ENCODE measurements around the gene EOGT.

- TF ChIP-seq CTCF (IDR thresholded peaks at IDR 0.05) (no peak), POLR2A (IDR thresholded peaks at IDR 0.05) (no peak)
Measured at GRCh38 chr3:69005791-69006482, 7.5 kb downstream of the EOGT start.
